ENCODE results near the gene EFHC2. TPM values are rescaled to one million over a fixed set of nuclear protein-coding genes. Genes with fewer than 3 reads are reported as not detected.

The EFHC2 gene
- total RNA-seq, 4 donors from 2014 or later, result 0.11 TPM; not detected in 3

- H3K4me3 ChIP-seq, result no peak overlapping the region
- TF ChIP-seq CTCF (IDR thresholded peaks at IDR 0.05 in 4 of 5, conservative IDR thresholded peaks at IDR 0.05 in 1 of 5) (no peak), POLR2A (IDR thresholded peaks at IDR 0.05) (no peak)
- H3K9me3 ChIP-seq, result no peaks in the 10 kb centered on the region
- H3K27me3 ChIP-seq, result no peaks in the 10 kb centered on the region
- no peak for DNase-seq
- in situ Hi-C loops (cut with MboI; ENCODE audit: low sequenced_read_pairs in 4 of 4), result no loop called here
- no peak for ATAC-seq
- no peaks in the 10 kb centered on the region for H3K36me3 ChIP-seq
- intact Hi-C loops (cut with DNase I; ENCODE audit: low total_unique reads), result no loop called here
- H3K27ac ChIP-seq, result no peak overlapping the region
- no peaks in the 10 kb centered on the region for H3K4me1 ChIP-seq
Observed at GRCh38 chrX:44152852-44153251, 190.6 kb downstream of the EFHC2 start.

GRCh38 chrX:44147130-44147529 is 196.3 kb downstream of the EFHC2 start:
- no peak overlapping the region for H3K27ac ChIP-seq
- in situ Hi-C loops (cut with MboI; ENCODE audit: low sequenced_read_pairs in 4 of 4), result no loop called here
- DNase-seq, result no peak
- intact Hi-C loops (cut with DNase I; ENCODE audit: low total_unique reads), result no loop called here
- no peaks in the 10 kb centered on the region for H3K9me3 ChIP-seq
- no peaks in the 10 kb centered on the region for H3K36me3 ChIP-seq
- H3K4me1 ChIP-seq, result no peaks in the 10 kb centered on the region
- H3K27me3 ChIP-seq, result peaks cover 0 to 3% (median 0%) of the 10 kb centered on the region in 3 donors
- no peak overlapping the region for H3K4me3 ChIP-seq
- TF ChIP-seq POLR2A (IDR thresholded peaks at IDR 0.05) (no peak), CTCF (IDR thresholded peaks at IDR 0.05 in 4 of 5, conservative IDR thresholded peaks at IDR 0.05 in 1 of 5) (no peak)
- ATAC-seq, result no peak

GRCh38 chrX:44144177-44144945 is 199.1 kb downstream of the EFHC2 start:
- TF ChIP-seq CTCF (IDR thresholded peaks at IDR 0.05 in 4 of 5, conservative IDR thresholded peaks at IDR 0.05 in 1 of 5) (no peak), POLR2A (IDR thresholded peaks at IDR 0.05) (no peak)
- Histone ChIP-seq H3K4me1 (no peaks in the 10 kb centered on the region), H3K36me3 (no peaks in the 10 kb centered on the region), H3K27ac (no peak overlapping the region), H3K27me3 (peaks cover 0 to 3% (median 0%) of the 10 kb centered on the region in 3 donors), H3K9me3 (no peaks in the 10 kb centered on the region), H3K4me3 (no peak overlapping the region)
- DNase-seq (no peak), ATAC-seq (no peak)
- intact Hi-C loops (cut with DNase I; ENCODE audit: low total_unique reads), result no loop called here
- in situ Hi-C loops (cut with MboI; ENCODE audit: low sequenced_read_pairs in 4 of 4), result no loop called here

GRCh38 chrX:44143061-44143602 is 200.3 kb downstream of the EFHC2 start:
- peaks cover 0 to 3% (median 0%) of the 10 kb centered on the region in 3 donors for H3K27me3 ChIP-seq
- H3K4me1 ChIP-seq, result no peaks in the 10 kb centered on the region
- H3K27ac ChIP-seq, result no peak overlapping the region
- TF ChIP-seq POLR2A (IDR thresholded peaks at IDR 0.05) (no peak), CTCF (IDR thresholded peaks at IDR 0.05 in 4 of 5, conservative IDR thresholded peaks at IDR 0.05 in 1 of 5) (no peak)
- intact Hi-C loops (cut with DNase I; ENCODE audit: low total_unique reads), result no loop called here
- in situ Hi-C loops (cut with MboI; ENCODE audit: low sequenced_read_pairs in 4 of 4), result no loop called here
- no peak for ATAC-seq
- no peak for DNase-seq
- H3K36me3 ChIP-seq, result no peaks in the 10 kb centered on the region
- H3K9me3 ChIP-seq, result no peaks in the 10 kb centered on the region
- no peak overlapping the region for H3K4me3 ChIP-seq

Data from gastrocnemius medialis (tissue), 4 donors.